Activated CD8-positive, alpha-beta T cell treated with anti-CD3 and anti-CD28 coated beads for 36 hours (primary cell): Measurements from ENCODE around the gene NUP93. TPM values are rescaled to one million over a fixed set of nuclear protein-coding genes. Genes with fewer than 3 reads are reported as not detected.
A peak's percentile ranks its signal among the peaks of the same experiment; 100 is the strongest.

Experiments used
- ATAC-seq: fragments of 200-7000 bp; cut with Tn5 transposase; one replicate; pipeline ENCODE4 v1.10.0; 2021; ENCODE audit warnings: mild to moderate bottlenecking, moderate library complexity
- CTCF ChIA-PET: fragments of 350-600 bp; sonication (Branson Sonifier 250); formaldehyde crosslinking; loops from one replicate; lab custom pipeline; 2021; ENCODE audit warnings: antibody characterized with exemption; lab: Charles Lee
- POLR2A ChIA-PET: fragments of 350-600 bp; sonication (Branson Sonifier 250); formaldehyde crosslinking; loops from one replicate; lab custom pipeline; 2021; ENCODE audit warnings: antibody characterized with exemption; lab: Charles Lee
- DNase-seq: peaks from one replicate; pipeline ENCODE4 v3.0.0-alpha.2; 2020
- H3K27ac Mint-ChIP-seq: one replicate; pipeline ENCODE4 v1.8.0; 2021; ENCODE audit warnings: mild to moderate bottlenecking, mixed read lengths
- H3K27me3 Mint-ChIP-seq: one replicate; pipeline ENCODE4 v1.8.0; 2021; ENCODE audit warnings: mixed read lengths
- H3K36me3 Mint-ChIP-seq: one replicate; pipeline ENCODE4 v1.8.0; 2021; ENCODE audit warnings: low read depth, mixed read lengths
- H3K4me1 Mint-ChIP-seq: one replicate; pipeline ENCODE4 v1.8.0; 2021; ENCODE audit warnings: low read depth, mixed read lengths
- H3K4me3 Mint-ChIP-seq: one replicate; pipeline ENCODE4 v1.8.0; 2021; ENCODE audit warnings: mild to moderate bottlenecking, moderate library complexity, mixed read lengths
- H3K9me3 Mint-ChIP-seq: one replicate; pipeline ENCODE4 v1.8.0; 2021; ENCODE audit warnings: mixed read lengths
- CTCF ChIP-seq: fragments of 200-600 bp; IDR thresholded peaks from one replicate; pipeline ENCODE4 v1.8.0; 2022; ENCODE audit warnings: antibody characterized with exemption, mild to moderate bottlenecking
- intact Hi-C: fragments of 100-400 bp; cut with micrococcal nuclease; formaldehyde crosslinking; loops from one replicate; pipeline ENCODE4 v1.10.0; 2022
- total RNA-seq, 2 experiments: library from RNA; stranded (reverse); gene quantifications; one replicate each; pipeline ENCODE4 v1.2.3, GENCODE V29; 2021

NUP93 gene
- total RNA-seq: 100 to 1,000 TPM; 171 to 191 TPM

GRCh38 chr16:56729735-56730662 is at the start of gene NUP93:
TSS of gene NUP93 (plus strand) at chr16:56730129. CDS start at chr16:56748248, 18,119 bp downstream.
- Mint-ChIP-seq H3K36me3 (no peaks in the 10 kb centered on the region), H3K4me1 (peaks cover 13% of the 10 kb centered on the region), H3K9me3 (no peaks in the 10 kb centered on the region), H3K4me3 (no peak within 1 kb of the TSS), H3K27ac (peak within 1 kb of the TSS; percentile 80), H3K27me3 (no peaks in the 10 kb centered on the region)
- no peak for TF ChIP-seq CTCF
- intact Hi-C loops: no loop called here
- CTCF ChIA-PET: interaction anchor here (0.7 to 3.1 kb wide), 3 partner anchors 13 to 27 kb away, joined by 3 to 15 read pairs (median 3); no protein-coding TSS in a partner anchor
- ATAC-seq: peak; percentile 89
- POLR2A ChIA-PET: interaction anchor here (1.4 to 1.7 kb wide), 2 partner anchors 14 to 18 kb away, joined by 3 to 6 read pairs; no protein-coding TSS in a partner anchor
- DNase-seq: peak; percentile 94

GRCh38 chr16:56681939-56682702 is 47.8 kb upstream of the NUP93 start, which contains the start of gene MT1X:
TSS of gene MT1X (plus strand) at chr16:56682470. CDS start at chr16:56682541, 71 bp downstream.
- Mint-ChIP-seq H3K9me3 (no peaks in the 10 kb centered on the region), H3K27me3 (no peaks in the 10 kb centered on the region), H3K4me1 (peaks cover 21% of the 10 kb centered on the region), H3K27ac (peak within 1 kb of the TSS; percentile 97), H3K4me3 (peak within 1 kb of the TSS; percentile 86), H3K36me3 (peaks cover 12% of the 10 kb centered on the region)
- ChIA-PET CTCF (interaction anchor here (0.7 to 2.4 kb wide), 4 partner anchors 9 to 106 kb away, joined by 3 to 17 read pairs (median 8); no protein-coding TSS in a partner anchor), POLR2A (interaction anchor here (0.6 to 2.5 kb wide), 14 partner anchors 10 to 405 kb away, joined by 3 to 13 read pairs (median 4); partner anchors contain the start of genes MT1G and MT2A)
- TF ChIP-seq CTCF: no peak
- peak; percentile 95 for DNase-seq
- intact Hi-C loops: loop anchor here (5.0 kb wide), 1 partner anchor 70 kb away; no protein-coding TSS in a partner anchor
- peak; percentile 97 for ATAC-seq

- DNase-seq (no peak), ATAC-seq (peak; percentile 10)
- CTCF ChIA-PET: interaction anchor here (0.7 to 2.4 kb wide), 6 partner anchors 9 to 106 kb away, joined by 3 to 17 read pairs (median 5); no protein-coding TSS in a partner anchor
- Mint-ChIP-seq H3K27me3 (no peaks in the 10 kb centered on the region), H3K27ac (peak overlapping the region; percentile 88), H3K9me3 (no peaks in the 10 kb centered on the region), H3K4me1 (peaks cover 21% of the 10 kb centered on the region), H3K36me3 (peaks cover 12% of the 10 kb centered on the region), H3K4me3 (peak overlapping the region; percentile 86)
- intact Hi-C loops: loop anchor here (5.0 kb wide), 1 partner anchor 71 kb away; no protein-coding TSS in a partner anchor
- TF ChIP-seq CTCF: no peak
- POLR2A ChIA-PET: interaction anchor here (0.6 to 2.5 kb wide), 15 partner anchors 9 to 404 kb away, joined by 3 to 13 read pairs (median 4); partner anchors contain the start of genes MT1G and MT2A
Measured at GRCh38 chr16:56682703-56683397, 47.1 kb upstream of the NUP93 start.

GRCh38 chr16:56683424-56684172 is 46.3 kb upstream of the NUP93 start:
- Mint-ChIP-seq H3K27ac (no peak overlapping the region), H3K4me1 (peaks cover 21% of the 10 kb centered on the region), H3K36me3 (peaks cover 12% of the 10 kb centered on the region), H3K27me3 (no peaks in the 10 kb centered on the region), H3K9me3 (no peaks in the 10 kb centered on the region), H3K4me3 (peak overlapping the region; percentile 86)
- TF ChIP-seq CTCF: no peak
- no peak for ATAC-seq
- intact Hi-C loops: loop anchor here (5.0 kb wide), 1 partner anchor 71 kb away; no protein-coding TSS in a partner anchor
- POLR2A ChIA-PET: interaction anchor here (0.9 to 2.5 kb wide), 10 partner anchors 13 to 344 kb away, joined by 3 to 13 read pairs (median 4); partner anchors contain the start of genes MT1G and MT2A
- DNase-seq: no peak
- CTCF ChIA-PET: interaction anchor here (0.9 to 2.4 kb wide), 6 partner anchors 10 to 107 kb away, joined by 3 to 17 read pairs (median 5); no protein-coding TSS in a partner anchor
